Mesodermal cell (in vitro differentiated cells): ENCODE results near the gene MGAT2.
"Not testable (repeated sequence)": the region's sequence is repeated elsewhere in the genome, so short reads cannot be mapped to it uniquely, and the experiment has no call there.

Experiments
- H3K27ac ChIP-seq: 2 replicates; pipeline ENCODE4 v1.7.0; 2013; ENCODE audit warnings: mild to moderate bottlenecking, low read depth, low read length, moderate library complexity; ENCODE audit not compliant: severe bottlenecking
- H3K36me3 ChIP-seq: 2 replicates; pipeline ENCODE4 v1.7.1; 2013; ENCODE audit warnings: mild to moderate bottlenecking, low read length, moderate library complexity; ENCODE audit not compliant: control insufficient read depth, insufficient read depth
- H3K4me1 ChIP-seq: one replicate; pipeline ENCODE4 v1.7.1; 2013; ENCODE audit warnings: mild to moderate bottlenecking, low read length; ENCODE audit not compliant: insufficient read depth, control insufficient read depth, poor library complexity, severe bottlenecking
- H3K4me3 ChIP-seq: 2 replicates; pipeline ENCODE4 v1.7.0; 2013; ENCODE audit warnings: low read length, control low read depth, mild to moderate bottlenecking; ENCODE audit not compliant: insufficient read depth, poor library complexity, severe bottlenecking; ENCODE audit errors: extremely low read depth
- H3K9me3 ChIP-seq: 2 replicates; pipeline ENCODE4 v1.7.1; 2013; ENCODE audit warnings: mild to moderate bottlenecking, low read length, moderate library complexity; ENCODE audit not compliant: control insufficient read depth
- WGBS, 2 experiments: methylation state at CpG; one replicate each; pipeline ENCODE4 v1.1.5; 2013; ENCODE audit warnings: missing lambda C conversion rate in 2 of 2; ENCODE audit not compliant: insufficient coverage in 2 of 2; 5-methylcytosine and 5-hydroxymethylcytosine counted together

MGAT2 gene

DNA sequence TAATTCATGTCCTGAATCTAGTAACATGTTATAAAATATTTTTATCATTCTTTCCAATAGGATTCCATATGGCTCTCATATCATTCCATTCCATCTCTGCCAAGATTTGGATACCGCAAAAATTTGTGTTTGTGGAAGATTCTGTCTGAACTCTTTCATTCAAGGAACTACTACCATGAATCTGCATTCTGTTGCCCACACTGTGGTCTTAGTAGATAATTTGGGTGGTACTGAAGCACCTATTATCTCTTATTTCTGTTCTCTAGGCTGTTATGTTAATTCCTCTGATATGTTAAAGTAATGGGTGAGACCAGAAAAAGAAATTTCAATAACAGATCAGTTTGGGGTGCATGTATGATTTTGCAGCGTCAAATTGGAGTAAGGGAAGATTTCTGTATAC is 6.4 kb upstream of the MGAT2 start:
- Histone ChIP-seq H3K4me3 (no peak overlapping the region), H3K36me3 (peaks cover 49% of the 10 kb centered on the region), H3K4me1 (no peaks in the 10 kb centered on the region), H3K9me3 (no peaks in the 10 kb centered on the region), H3K27ac (no peak overlapping the region)
- WGBS, 2 experiments = no CpG with 5 or more reads among the region's 2 CpGs

- Histone ChIP-seq H3K36me3 (peaks cover 43% of the 10 kb centered on the region), H3K27ac (no peak overlapping the region)
Measured at GRCh38 chr14:49615776-49616175, 4.8 kb upstream of the MGAT2 start.

GRCh38 chr14:49617852-49618519 is 2.6 kb upstream of the MGAT2 start:
- Histone ChIP-seq H3K4me3 (no peak overlapping the region), H3K36me3 (peaks cover 44% of the 10 kb centered on the region), H3K27ac (no peak overlapping the region), H3K9me3 (no peaks in the 10 kb centered on the region), H3K4me1 (peaks cover 6% of the 10 kb centered on the region)
- 94 to 96% methylated on average over 2 to 6 of the region's 6 CpGs for WGBS, 2 experiments

More at GRCh38 chr14:49615776-49616175, 4.8 kb upstream of the MGAT2 start:
- H3K4me1 ChIP-seq = no peaks in the 10 kb centered on the region
- WGBS, 2 experiments = 94 to 100% methylated on average over 3 to 4 of the region's 6 CpGs
- no peaks in the 10 kb centered on the region for H3K9me3 ChIP-seq
- no peak overlapping the region for H3K4me3 ChIP-seq

GRCh38 chr14:49619273-49619672 is 1.3 kb upstream of the MGAT2 start:
- WGBS, 2 experiments = 70 to 74% methylated on average over 11 to 12 of the region's 19 CpGs
- Histone ChIP-seq H3K4me3 (peak overlapping the region; percentile 91), H3K36me3 (peaks cover 46% of the 10 kb centered on the region), H3K27ac (peak overlapping the region; percentile 97)
- H3K9me3 ChIP-seq, H3K4me1 ChIP-seq: not testable (repeated sequence)

DNA sequence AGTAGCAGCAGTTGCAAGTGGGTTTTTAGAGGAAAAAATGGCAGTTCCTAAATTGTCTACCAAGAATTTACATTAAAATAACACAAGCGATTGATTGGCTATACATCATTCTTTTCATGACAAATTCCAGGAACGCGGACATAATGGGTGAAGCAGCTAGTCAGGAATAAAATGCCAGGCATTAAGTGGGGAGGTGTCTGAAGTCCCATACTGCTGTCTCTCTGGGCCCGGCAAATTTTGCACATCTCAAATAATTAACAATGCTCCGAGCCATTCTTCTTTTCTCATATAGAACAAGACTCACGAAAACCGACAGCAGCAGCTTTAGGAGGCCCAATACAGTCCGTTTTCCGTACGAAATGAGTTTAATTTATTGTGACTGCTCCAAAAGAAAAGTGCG is 869 bp upstream of the MGAT2 start:
- Histone ChIP-seq H3K4me1 (peaks cover 6% of the 10 kb centered on the region), H3K9me3 (no peaks in the 10 kb centered on the region), H3K27ac (peak overlapping the region; percentile 97), H3K36me3 (peaks cover 45% of the 10 kb centered on the region), H3K4me3 (peak overlapping the region; percentile 91)
- WGBS, 2 experiments = 0% methylated on average over 1 to 6 of the region's 11 CpGs

GRCh38 chr14:49621114-49621881 is 699 bp downstream of the MGAT2 start:
- 3 to 4% methylated on average over 59 to 65 of the region's 65 CpGs for WGBS, 2 experiments
- peak overlapping the region; percentile 91 for H3K4me3 ChIP-seq
- H3K9me3 ChIP-seq = no peaks in the 10 kb centered on the region
- peaks cover 6% of the 10 kb centered on the region for H3K4me1 ChIP-seq
- H3K27ac ChIP-seq = peak overlapping the region; percentile 97
- peaks cover 37% of the 10 kb centered on the region for H3K36me3 ChIP-seq

- no peak overlapping the region for H3K27ac ChIP-seq
- WGBS, 2 experiments = 52 to 74% methylated on average over 3 of the region's 3 CpGs
- peaks cover 36% of the 10 kb centered on the region for H3K36me3 ChIP-seq
Measured at GRCh38 chr14:49622022-49622607, 1.5 kb downstream of the MGAT2 start.

DNA sequence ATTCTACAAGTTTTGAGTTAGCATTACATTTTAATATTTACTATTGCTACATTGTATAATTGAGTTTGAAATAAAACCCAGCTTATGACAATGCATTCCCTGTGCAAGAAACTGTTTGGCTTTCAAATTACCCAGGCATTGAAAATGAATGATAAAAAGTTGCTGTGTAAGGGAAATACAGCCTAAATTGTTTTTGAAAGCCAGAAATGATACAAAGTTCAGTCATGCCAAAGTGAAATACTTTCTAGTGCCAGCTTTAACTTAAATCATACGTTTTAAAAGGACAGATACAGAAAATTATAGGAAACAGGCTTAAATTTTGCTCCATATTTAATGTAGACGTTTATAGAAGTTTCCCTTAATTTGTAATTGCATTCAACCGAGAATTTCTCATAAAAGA is 2.8 kb downstream of the MGAT2 start:
- H3K9me3 ChIP-seq = no peaks in the 10 kb centered on the region
- H3K4me3 ChIP-seq = peak overlapping the region; percentile 10
- no CpG with 5 or more reads among the region's 3 CpGs for WGBS, 2 experiments
- peaks cover 32% of the 10 kb centered on the region for H3K36me3 ChIP-seq
- peaks cover 6% of the 10 kb centered on the region for H3K4me1 ChIP-seq
- H3K27ac ChIP-seq = no peak overlapping the region

More at GRCh38 chr14:49622022-49622607, 1.5 kb downstream of the MGAT2 start:
- H3K4me3 ChIP-seq = peak overlapping the region; percentile 91
- H3K9me3 ChIP-seq = no peaks in the 10 kb centered on the region
- peaks cover 6% of the 10 kb centered on the region for H3K4me1 ChIP-seq

DNA sequence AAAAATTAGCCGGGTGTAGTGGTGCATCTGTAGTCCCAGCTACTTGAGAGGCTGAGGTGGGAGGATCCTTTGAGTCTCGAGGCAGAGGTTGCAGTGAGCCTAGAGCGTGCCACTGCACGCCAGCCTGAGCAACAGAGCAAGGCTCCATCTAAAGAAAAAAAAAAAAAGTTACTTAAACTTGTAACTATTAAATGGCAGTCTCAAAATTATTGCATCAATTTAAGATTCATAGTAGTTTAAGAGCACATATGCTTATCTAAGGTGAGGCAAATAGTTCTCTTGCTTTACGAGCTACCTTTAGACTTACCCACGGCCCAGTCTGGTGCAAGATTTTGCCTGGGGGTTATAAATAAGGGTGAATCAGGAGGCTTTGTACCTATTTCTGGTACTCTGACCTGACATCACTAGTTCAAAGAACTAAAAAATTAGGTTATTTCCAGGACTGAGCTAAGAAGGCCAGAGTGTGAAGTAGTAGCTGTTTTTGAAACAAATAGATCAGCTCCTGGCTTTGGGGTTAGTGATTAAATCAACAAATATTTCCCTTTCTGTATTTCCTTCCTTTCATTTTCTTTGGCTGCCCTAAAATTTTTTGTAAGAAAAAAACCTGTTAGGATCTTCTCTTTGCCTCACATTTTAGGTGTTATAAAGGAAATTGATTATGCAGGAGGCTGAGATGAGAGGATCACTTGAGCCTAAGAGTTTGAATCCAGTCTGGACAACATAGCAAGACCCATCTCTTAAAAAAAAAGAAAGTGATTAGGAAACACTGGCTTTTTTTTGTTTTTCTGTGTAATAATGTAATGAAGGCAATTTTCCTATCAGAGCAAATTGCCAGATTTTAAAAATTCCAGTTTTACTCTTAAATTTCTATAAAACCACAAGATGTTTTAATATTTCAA is 3.6 kb downstream of the MGAT2 start:
- Histone ChIP-seq H3K27ac (peak overlapping the region; percentile 3), H3K36me3 (peaks cover 32% of the 10 kb centered on the region), H3K9me3 (no peaks in the 10 kb centered on the region), H3K4me3 (no peak overlapping the region), H3K4me1 (peaks cover 6% of the 10 kb centered on the region)
- 77 to 93% methylated on average over 2 to 3 of the region's 6 CpGs for WGBS, 2 experiments
